H1 (cell line): ENCODE results near the gene GNB5. TPM values are rescaled to one million over a fixed set of nuclear protein-coding genes. Genes with fewer than 3 reads are reported as not detected.
A peak's percentile ranks its signal among the peaks of the same experiment; 100 is the strongest.

ENCODE experiments used
- CTCF ChIA-PET: fragments of 300-600 bp; sonication (Branson Sonifier 250); formaldehyde crosslinking; loops from one replicate; lab custom pipeline; 2021; ENCODE audit not compliant: partially characterized antibody; lab: Charles Lee
- POLR2A ChIA-PET: fragments of 300-600 bp; sonication (Branson Sonifier 250); formaldehyde crosslinking; loops from one replicate; lab custom pipeline; 2021; ENCODE audit warnings: inconsistent platforms; ENCODE audit not compliant: partially characterized antibody; lab: Charles Lee
- DNase-seq, 2 experiments: peaks; one replicate each; pipeline versions ENCODE4 v3.0.0 to v3.0.0-alpha.2; 2010 to 2022; ENCODE audit warnings: low spot score in 2 of 2, low read depth in 1 of 2, mixed read lengths in 1 of 2
- FAIRE-seq: peaks from 2 replicates; lab custom pipeline; 2011; peaks lifted over from hg19 to GRCh38; lab: Jason Lieb, UNC
- H2AFZ ChIP-seq: 2 replicates; pipeline ENCODE4 v1.8.1; 2012; ENCODE audit warnings: low read length, inconsistent platforms
- H2AK5ac ChIP-seq: 2 replicates; pipeline ENCODE4 v1.6.1; 2013; ENCODE audit warnings: low read depth, low read length
- H2BK120ac ChIP-seq: replicated peaks from 2 replicates; pipeline ENCODE3; 2013; ENCODE audit warnings: low read depth, low read length, inconsistent platforms
- H2BK12ac ChIP-seq: 2 replicates; pipeline ENCODE4 v1.6.1; 2013; ENCODE audit warnings: low read depth, low read length
- H2BK15ac ChIP-seq: 2 replicates; pipeline ENCODE4 v1.6.1; 2013; ENCODE audit warnings: low read length
- H2BK20ac ChIP-seq: 2 replicates; pipeline ENCODE4 v1.6.1; 2013; ENCODE audit warnings: low read length
- H2BK5ac ChIP-seq: 2 replicates; pipeline ENCODE4 v1.6.1; 2013; ENCODE audit warnings: low read depth, low read length
- H3K14ac ChIP-seq: 2 replicates; pipeline ENCODE4 v1.6.1; 2013; ENCODE audit warnings: inconsistent platforms; ENCODE audit not compliant: insufficient read length
- H3K18ac ChIP-seq: 2 replicates; pipeline ENCODE4 v1.6.1; 2013; ENCODE audit warnings: low read length; ENCODE audit errors: extremely low read depth
- H3K23ac ChIP-seq: 2 replicates; pipeline ENCODE4 v1.6.1; 2013; ENCODE audit warnings: inconsistent platforms; ENCODE audit not compliant: insufficient read length
- H3K23me2 ChIP-seq: 2 replicates; pipeline ENCODE4 v1.6.1; 2013; ENCODE audit warnings: low read depth, low read length
- H3K27ac ChIP-seq: 2 replicates; pipeline ENCODE4 v1.6.1; 2011; ENCODE audit warnings: low read depth, low read length, inconsistent platforms
- H3K27me3 ChIP-seq, 4 experiments: replicated peaks in 1 of 4; 1 replicate in 1 of 4; 2 replicates in 3 of 4; pipeline versions ENCODE4 v1.6.1 to v1.8.1; 2011 to 2013; ENCODE audit warnings: low read length in 3 of 4, mild to moderate bottlenecking in 3 of 4, inconsistent platforms in 2 of 4, mixed read lengths in 2 of 4, moderate library complexity in 1 of 4; ENCODE audit not compliant: control insufficient read depth in 3 of 4, insufficient read depth in 3 of 4; ENCODE audit errors: extremely low read depth in 1 of 4
- H3K36me3 ChIP-seq, 4 experiments: 2 replicates each; pipeline versions ENCODE4 v1.6.1 to v1.8.1; 2011 to 2013; ENCODE audit warnings: mild to moderate bottlenecking in 4 of 4, low read length in 3 of 4, moderate library complexity in 2 of 4, control low read depth in 1 of 4, inconsistent platforms in 1 of 4; ENCODE audit not compliant: insufficient read depth in 4 of 4, control insufficient read depth in 2 of 4
- H3K4ac ChIP-seq: replicated peaks from 2 replicates; pipeline ENCODE3; 2013; ENCODE audit warnings: low read length, low read depth, mixed read lengths, inconsistent platforms; ENCODE audit not compliant: insufficient read length
- H3K4me1 ChIP-seq, 4 experiments: replicated peaks in 1 of 4; 1 replicate in 1 of 4; 2 replicates in 3 of 4; pipeline versions ENCODE4 v1.6.1 to v1.8.1; 2011 to 2013; ENCODE audit warnings: low read length in 3 of 4, inconsistent platforms in 2 of 4, mixed read lengths in 1 of 4; ENCODE audit not compliant: insufficient read depth in 4 of 4, control insufficient read depth in 3 of 4
- H3K4me2 ChIP-seq, 2 experiments: 2 replicates each; pipeline versions ENCODE4 v1.6.1 to v1.8.1; 2011 to 2013; ENCODE audit warnings: low read depth in 2 of 2, low read length in 2 of 2, control low read depth in 1 of 2, inconsistent platforms in 1 of 2, mild to moderate bottlenecking in 1 of 2; ENCODE audit not compliant: insufficient read depth in 1 of 2
- H3K4me3 ChIP-seq, 4 experiments: fragments of 200-600, 300-600 bp in 1 of 4; sonication (generic), shearing (Covaris generic), sonication (Bioruptor Twin) in 1 of 4; 2 replicates each; pipeline versions ENCODE4 v1.5.1 to v1.8.1; 2011 to 2016; ENCODE audit warnings: low read length in 4 of 4, low read depth in 3 of 4, control low read depth in 2 of 4, inconsistent platforms in 2 of 4, mild to moderate bottlenecking in 2 of 4, mixed read lengths in 1 of 4, moderate library complexity in 1 of 4; ENCODE audit not compliant: insufficient read depth in 2 of 4; ENCODE audit errors: extremely low read depth in 1 of 4
- H3K56ac ChIP-seq: replicated peaks from 2 replicates; pipeline ENCODE3; 2013; ENCODE audit warnings: low read depth, mild to moderate bottlenecking, mixed read lengths, low read length, inconsistent platforms; ENCODE audit not compliant: insufficient read length
- H3K79me1 ChIP-seq: 2 replicates; pipeline ENCODE4 v1.6.1; 2013; ENCODE audit warnings: low read depth, low read length, control low read depth
- H3K79me2 ChIP-seq, 2 experiments: 2 replicates each; pipeline versions ENCODE4 v1.6.1 to v1.8.1; 2012 to 2013; ENCODE audit warnings: low read length in 2 of 2, mild to moderate bottlenecking in 2 of 2, inconsistent platforms in 1 of 2; ENCODE audit not compliant: insufficient read depth in 2 of 2, control insufficient read depth in 1 of 2
- H3K9ac ChIP-seq, 4 experiments: replicated peaks in 1 of 4; 1 replicate in 1 of 4; 2 replicates in 3 of 4; pipeline versions ENCODE4 v1.6.1 to v1.8.1; 2011 to 2013; ENCODE audit warnings: low read depth in 3 of 4, low read length in 3 of 4, control low read depth in 2 of 4, mild to moderate bottlenecking in 2 of 4, moderate library complexity in 2 of 4, inconsistent platforms in 1 of 4; ENCODE audit errors: extremely low read depth in 1 of 4
- H3K9me3 ChIP-seq, 2 experiments: 2 replicates each; pipeline versions ENCODE4 v1.6.1 to v1.8.1; 2012 to 2013; ENCODE audit warnings: mild to moderate bottlenecking in 2 of 2, moderate library complexity in 2 of 2, control low read depth in 1 of 2, inconsistent platforms in 1 of 2, low read depth in 1 of 2, low read length in 1 of 2, mixed read lengths in 1 of 2; ENCODE audit not compliant: insufficient read depth in 2 of 2
- H4K20me1 ChIP-seq, 2 experiments: replicated peaks in 1 of 2; 2 replicates each; pipeline versions ENCODE3 to v1.8.1; 2011 to 2013; ENCODE audit warnings: inconsistent platforms in 2 of 2, low read length in 2 of 2, mild to moderate bottlenecking in 1 of 2; ENCODE audit not compliant: insufficient read depth in 2 of 2, control insufficient read depth in 1 of 2
- H4K5ac ChIP-seq: 2 replicates; pipeline ENCODE4 v1.6.1; 2013; ENCODE audit warnings: low read length, low read depth, mixed read lengths, inconsistent platforms; ENCODE audit not compliant: insufficient read length
- H4K8ac ChIP-seq: 2 replicates; pipeline ENCODE4 v1.8.0; 2013; ENCODE audit warnings: mild to moderate bottlenecking, moderate library complexity, low read length, inconsistent platforms; ENCODE audit not compliant: insufficient read depth; ENCODE audit errors: extremely low read depth
- H4K91ac ChIP-seq: replicated peaks from 2 replicates; pipeline ENCODE3; 2013; ENCODE audit warnings: low read length, mixed read lengths, inconsistent platforms; ENCODE audit not compliant: insufficient read length
- BACH1 ChIP-seq: IDR thresholded peaks from 2 replicates; pipeline ENCODE4 v1.6.1; 2012; ENCODE audit warnings: low read length, improper control_type of control experiment
- BCL11A ChIP-seq, 2 experiments: IDR thresholded peaks; one replicate each; pipeline ENCODE4 v1.6.1; 2011; ENCODE audit warnings: low read depth in 2 of 2, low read length in 2 of 2, mild to moderate bottlenecking in 2 of 2
- CHD2 ChIP-seq: IDR thresholded peaks from 2 replicates; pipeline ENCODE4 v1.6.1; 2012; ENCODE audit warnings: low read length, improper control_type of control experiment
- HDAC6 ChIP-seq: IDR thresholded peaks from one replicate; pipeline ENCODE4 v1.7.1; 2012; ENCODE audit warnings: low read depth, mild to moderate bottlenecking, inconsistent platforms, low read length, moderate library complexity
- MAFK ChIP-seq: IDR thresholded peaks from 2 replicates; pipeline ENCODE4 v1.6.1; 2012; ENCODE audit warnings: low read depth, mild to moderate bottlenecking, improper control_type of control experiment, low read length
- NRF1 ChIP-seq: IDR thresholded peaks from 2 replicates; pipeline ENCODE4 v1.6.1; 2011; ENCODE audit warnings: mild to moderate bottlenecking, low read depth, low read length, improper control_type of control experiment
- RXRA ChIP-seq: IDR thresholded peaks from 2 replicates; pipeline ENCODE4 v1.6.1; 2011; ENCODE audit warnings: low read depth, mild to moderate bottlenecking, low read length, moderate library complexity; ENCODE audit not compliant: insufficient read depth
- SAP30 ChIP-seq: fragments of 300-600 bp; sonication (generic); IDR thresholded peaks from 2 replicates; pipeline ENCODE4 v1.7.1; 2012; ENCODE audit warnings: low read length, moderate library complexity, mild to moderate bottlenecking, inconsistent platforms; ENCODE audit not compliant: insufficient read depth, insufficient replicate concordance
- SP1 ChIP-seq: IDR thresholded peaks from 2 replicates; pipeline ENCODE4 v1.6.1; 2011; ENCODE audit warnings: low read depth, low read length
- TAF7 ChIP-seq: optimal IDR thresholded peaks from 2 replicates; pipeline ENCODE3; 2011; ENCODE audit warnings: low read depth, mild to moderate bottlenecking, inconsistent platforms, low read length, moderate library complexity, borderline replicate concordance
- TCF12 ChIP-seq: IDR thresholded peaks from 2 replicates; pipeline ENCODE4 v1.6.1; 2011; ENCODE audit warnings: low read depth, mild to moderate bottlenecking, low read length
- TEAD4 ChIP-seq: IDR thresholded peaks from 2 replicates; pipeline ENCODE4 v1.6.1; 2012; ENCODE audit warnings: low read depth, low read length, inconsistent platforms, mixed read lengths
- WGBS, 2 experiments: shearing (Covaris generic) in 1 of 2; methylation state at CpG; one replicate each; pipeline versions ENCODE4 v1.1.6 to v1.1.7; 2013 to 2015; ENCODE audit warnings: low lambda C conversion rate in 2 of 2, mixed read lengths in 2 of 2, inconsistent platforms in 1 of 2, low coverage in 1 of 2, missing lambda C conversion rate in 1 of 2; ENCODE audit not compliant: insufficient replicate concordance in 2 of 2, insufficient coverage in 1 of 2, insufficient read length in 1 of 2; ENCODE audit errors: extremely low coverage in 1 of 2, missing lambda C conversion rate in 1 of 2; 5-methylcytosine and 5-hydroxymethylcytosine counted together
- polyA plus RNA-seq, 7 experiments: library from polyadenylated mRNA; depleted of rRNA in 3 of 7; stranded (reverse) in 5 of 7; unstranded in 2 of 7; fragments of >200 nt in 5 of 7; fragments of 200-250 nt in 2 of 7; gene quantifications; 1 replicate in 5 of 7; 2 replicates in 1 of 7; 4 replicates in 1 of 7; pipeline versions ENCODE4 v1.2.1 to v1.2.3, GENCODE V29; 2011 to 2013; ENCODE audit warnings: missing spikeins in 2 of 7, mixed read lengths in 2 of 7
- total RNA-seq: library from RNA; stranded (reverse); fragmentation: NEBNext Ultra II Directional; extraction: Animal tissue kit (Norgen Biotek cat#: 25700); gene quantifications from 2 replicates; pipeline ENCODE4 v1.2.1, GENCODE V29; 2021
- TF ChIP-seq, protein P1 (sequence below): IDR thresholded peaks from 2 replicates; pipeline ENCODE4 v1.6.1; 2012; ENCODE audit warnings: inconsistent platforms

Gene GNB5
- total and polyA plus RNA-seq, 2 of the 8 experiments (the other 6 are each of a cell fraction or from before 2014, with no cell fraction given), result 21.7 to 42.5 TPM

DNA sequence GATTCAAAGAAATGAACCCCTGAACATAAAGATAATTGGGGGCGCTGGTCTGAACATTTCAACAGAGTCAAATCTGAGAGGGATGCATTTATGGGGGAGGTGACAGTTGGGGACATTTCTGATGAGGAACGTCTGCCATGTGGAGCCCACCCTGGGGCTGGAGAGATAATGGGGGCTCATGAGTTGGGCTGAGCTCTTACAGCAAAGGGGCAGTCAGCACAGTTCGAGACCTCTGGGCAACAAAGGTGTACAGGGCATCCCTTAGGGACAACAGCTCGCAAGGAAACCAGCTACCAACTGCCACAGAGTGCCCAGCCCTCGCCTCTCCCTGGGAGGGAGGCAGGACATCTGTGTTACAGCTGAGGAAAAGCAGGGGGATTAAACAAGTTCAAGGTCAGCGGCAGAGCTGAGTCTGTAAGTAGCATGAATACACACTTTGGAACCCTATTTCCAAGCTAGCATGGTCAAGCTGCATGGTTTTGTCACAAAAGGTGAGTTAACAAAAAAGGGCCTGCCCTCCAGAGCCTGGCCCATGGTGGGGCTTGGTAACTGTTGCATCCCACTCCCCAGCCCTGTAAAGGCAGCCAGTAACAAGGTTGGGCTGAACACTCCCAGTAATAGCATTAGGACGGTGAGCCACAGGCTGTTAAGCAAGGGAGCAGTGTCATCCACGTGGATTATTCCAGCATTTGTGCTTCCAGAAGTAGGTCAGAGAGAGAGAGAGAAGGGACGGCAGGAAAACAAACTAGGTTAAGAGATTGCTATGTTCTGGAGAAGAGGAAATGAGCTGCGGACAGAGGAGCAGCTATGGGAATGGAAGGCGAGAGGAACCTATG is 4.3 kb downstream of the GNB5 start:
- no peak overlapping the region for H2BK15ac ChIP-seq
- no peak overlapping the region for H3K56ac ChIP-seq
- DNase-seq (no peak), FAIRE-seq (no peak)
- H4K5ac ChIP-seq, result no peak overlapping the region
- H3K4me1 ChIP-seq, result no peaks in the 10 kb centered on the region; a peak in 1 of 7 replicates
- no peaks in the 10 kb centered on the region for H3K79me1 ChIP-seq
- 85% methylated on average over 11 of the region's 11 CpGs; no CpG with 5 or more reads in 1 of the 2 experiments for WGBS, 2 experiments
- H3K4me2 ChIP-seq, result no peak overlapping the region
- ChIA-PET CTCF (interaction anchor here (0.6 to 13.2 kb wide), 5 partner anchors 17 to 108 kb away, joined by 3 to 189 read pairs (median 4); no protein-coding TSS in a partner anchor), POLR2A (no interaction called here)
- TF ChIP-seq CHD2 (no peak), NRF1 (no peak), TAF7 (no peak), RXRA (no peak), TCF12 (no peak), HDAC6 (no peak), BACH1 (no peak), SAP30 (no peak), BCL11A (IDR thresholded peaks at IDR 0.05; ENCODE audit: low read depth in 2 of 2, low read length in 2 of 2) (no peak), SP1 (no peak), MAFK (no peak), TEAD4 (no peak)
- TF ChIP-seq, protein P1, sequence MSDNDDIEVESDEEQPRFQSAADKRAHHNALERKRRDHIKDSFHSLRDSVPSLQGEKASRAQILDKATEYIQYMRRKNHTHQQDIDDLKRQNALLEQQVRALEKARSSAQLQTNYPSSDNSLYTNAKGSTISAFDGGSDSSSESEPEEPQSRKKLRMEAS, result no peak
- no peak overlapping the region for H3K27ac ChIP-seq
- no peak overlapping the region for H3K18ac ChIP-seq
- no peak overlapping the region for H3K14ac ChIP-seq
- H3K4ac ChIP-seq, result peak overlapping the region; percentile 44
- H3K36me3 ChIP-seq, result no peaks in the 10 kb centered on the region
- no peak overlapping the region for H2BK120ac ChIP-seq
- no peaks in the 10 kb centered on the region for H3K23me2 ChIP-seq
- H2BK20ac ChIP-seq, result no peak overlapping the region
- no peaks in the 10 kb centered on the region for H3K9me3 ChIP-seq
- H2BK12ac ChIP-seq, result no peak overlapping the region
- H3K27me3 ChIP-seq, result no peaks in the 10 kb centered on the region
- no peak overlapping the region for H4K8ac ChIP-seq
- no peak overlapping the region for H3K4me3 ChIP-seq
- no peak overlapping the region for H4K91ac ChIP-seq
- no peak overlapping the region for H2AK5ac ChIP-seq
- H4K20me1 ChIP-seq, result no peaks in the 10 kb centered on the region
- H2BK5ac ChIP-seq, result no peak overlapping the region
- H3K79me2 ChIP-seq, result no peaks in the 10 kb centered on the region
- H2AFZ ChIP-seq, result no peak overlapping the region
- H3K23ac ChIP-seq, result no peak overlapping the region
- no peak overlapping the region for H3K9ac ChIP-seq
